ENCODE results near the gene TBC1D3B. TPM values are rescaled to one million over a fixed set of nuclear protein-coding genes. Genes with fewer than 3 reads are reported as not detected.

The TBC1D3B gene
- total RNA-seq, 1 experiment from 2014 or later: 12.5 TPM

DNA sequence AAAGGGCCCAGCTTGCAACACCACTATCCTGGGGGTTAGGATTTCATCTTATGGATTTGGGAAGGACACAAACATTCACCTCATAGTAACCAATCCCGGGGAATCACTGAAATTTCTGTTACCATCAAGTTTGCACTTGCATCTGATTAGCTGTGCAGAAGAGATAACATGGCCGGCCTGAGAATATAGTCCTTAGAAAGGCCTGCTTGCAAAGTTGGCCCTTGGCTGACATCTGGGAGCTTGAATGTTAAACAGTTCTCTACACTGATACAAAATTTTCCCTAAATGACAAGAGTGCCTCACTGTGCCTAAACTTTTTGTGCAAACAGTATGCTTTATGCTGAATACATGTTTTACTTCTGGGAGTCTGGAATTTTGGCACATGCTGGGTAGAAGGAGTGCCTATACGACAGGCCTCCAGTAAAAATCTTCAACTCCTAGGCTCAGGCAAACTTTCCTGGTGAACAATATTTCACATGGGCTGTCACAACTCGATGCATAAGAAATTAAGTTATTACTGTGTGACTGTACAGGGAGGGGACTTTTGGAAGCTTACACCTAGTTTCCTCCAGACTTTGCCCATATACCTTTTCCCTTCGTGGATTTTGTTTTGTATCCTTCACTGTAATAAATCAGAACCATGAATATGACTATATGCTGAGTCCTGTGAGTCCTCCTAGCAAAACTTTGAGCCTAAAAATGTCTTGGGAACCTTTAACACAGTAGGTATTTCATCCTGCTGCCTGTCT is 31.3 kb downstream of the TBC1D3B start:
- Histone ChIP-seq H3K4me3 (ENCODE audit: low read depth, low read length) (no peak overlapping the region), H3K9me3 (no peaks in the 10 kb centered on the region), H3K4me1 (no peaks in the 10 kb centered on the region), H3K36me3 (ENCODE audit: control insufficient read depth, insufficient read depth, low read length) (no peaks in the 10 kb centered on the region), H3K27me3 (replicated peaks; ENCODE audit: control insufficient read depth, insufficient read depth, low read length) (no peaks in the 10 kb centered on the region)
- Mint-ChIP-seq H3K36me3 (ENCODE audit: insufficient read depth, unreplicated experiment) (no peaks in the 10 kb centered on the region), H3K4me1 (ENCODE audit: low read depth, unreplicated experiment) (no peaks in the 10 kb centered on the region), H3K27me3 (ENCODE audit: insufficient read depth, unreplicated experiment) (peaks cover 2% of the 10 kb centered on the region), H3K27ac (ENCODE audit: unreplicated experiment) (no peak overlapping the region), H3K9me3 (ENCODE audit: unreplicated experiment) (no peaks in the 10 kb centered on the region), H3K4me3 (ENCODE audit: unreplicated experiment) (no peak overlapping the region)
- intact Hi-C loops (cut with micrococcal nuclease; ENCODE audit: unreplicated experiment): loop anchor here (5.0 kb wide), 1 partner anchor 198 kb away; no protein-coding TSS in a partner anchor
- POLR2A ChIA-PET: no interaction called here
- no peak for TF ChIP-seq CTCF (IDR thresholded peaks at IDR 0.05; ENCODE audit: insufficient read depth in 1 of 2, low read depth in 1 of 2, low read length in 1 of 2, severe bottlenecking in 1 of 2, unreplicated experiment in 1 of 2)
- no peak for DNase-seq
- BruUV-seq (replicated peaks): no TSS peak
- CTCF ChIA-PET: interaction anchor here (1.4 kb wide), 1 partner anchor 175 kb away, joined by 5 read pairs; no protein-coding TSS in a partner anchor

DNA sequence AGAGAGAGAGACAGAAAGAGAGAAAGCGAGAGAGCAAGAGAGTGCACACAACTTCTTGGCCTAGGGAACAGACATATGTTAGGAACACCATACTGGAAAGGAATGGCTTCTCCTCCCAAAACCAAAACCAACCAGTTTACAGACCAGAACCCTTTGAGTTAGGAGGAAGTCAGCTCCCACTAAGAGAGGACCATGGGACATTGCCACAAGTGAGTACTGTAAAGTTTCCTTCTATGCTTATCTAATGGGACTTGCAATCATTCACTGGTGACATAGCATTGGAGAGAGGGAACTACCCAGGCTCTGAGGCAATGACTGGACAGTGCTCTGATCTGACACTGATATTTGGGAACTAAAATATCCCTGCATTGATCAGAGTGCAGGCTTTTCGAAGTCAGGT is 32.4 kb downstream of the TBC1D3B start:
- TF ChIP-seq CTCF (IDR thresholded peaks at IDR 0.05; ENCODE audit: insufficient read depth in 1 of 2, low read depth in 1 of 2, low read length in 1 of 2, severe bottlenecking in 1 of 2, unreplicated experiment in 1 of 2): no peak
- H3K36me3 Mint-ChIP-seq (ENCODE audit: insufficient read depth, unreplicated experiment): no peaks in the 10 kb centered on the region
- no peak overlapping the region for H3K4me3 Mint-ChIP-seq (ENCODE audit: unreplicated experiment)
- Histone ChIP-seq H3K9me3 (no peaks in the 10 kb centered on the region), H3K36me3 (ENCODE audit: control insufficient read depth, insufficient read depth, low read length) (no peaks in the 10 kb centered on the region), H3K4me1 (no peaks in the 10 kb centered on the region), H3K27me3 (replicated peaks; ENCODE audit: control insufficient read depth, insufficient read depth, low read length) (no peaks in the 10 kb centered on the region), H3K4me3 (ENCODE audit: low read depth, low read length) (no peak overlapping the region)
- ChIA-PET CTCF (interaction anchor here (1.0 kb wide), 1 partner anchor 175 kb away, joined by 3 read pairs; no protein-coding TSS in a partner anchor), POLR2A (no interaction called here)
- no peak for DNase-seq
- H3K27ac Mint-ChIP-seq (ENCODE audit: unreplicated experiment): no peak overlapping the region
- H3K9me3 Mint-ChIP-seq (ENCODE audit: unreplicated experiment): no peaks in the 10 kb centered on the region
- BruUV-seq (replicated peaks): no TSS peak
- peaks cover 2% of the 10 kb centered on the region for H3K27me3 Mint-ChIP-seq (ENCODE audit: insufficient read depth, unreplicated experiment)
- intact Hi-C loops (cut with micrococcal nuclease; ENCODE audit: unreplicated experiment): no loop called here
- H3K4me1 Mint-ChIP-seq (ENCODE audit: low read depth, unreplicated experiment): no peaks in the 10 kb centered on the region

DNA sequence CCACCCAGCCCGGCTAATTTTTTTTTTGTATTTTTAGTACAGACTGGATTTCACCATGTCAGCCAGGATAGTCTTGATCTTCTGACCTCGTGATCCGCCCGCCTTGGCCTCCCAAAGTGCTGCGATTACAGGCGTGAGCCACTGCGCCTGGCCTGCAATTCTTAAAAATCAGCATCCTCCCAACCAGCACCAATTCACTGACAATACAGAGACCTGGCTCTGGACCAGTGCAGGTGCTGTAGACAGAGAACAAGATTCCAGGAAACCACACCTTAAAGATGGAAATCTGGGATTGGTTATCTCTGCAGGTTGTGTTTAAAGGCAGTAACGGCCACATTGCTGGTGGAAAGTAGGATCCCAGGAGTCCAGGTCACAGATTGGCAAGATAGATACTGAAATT is 33.6 kb downstream of the TBC1D3B start:
- H3K4me1 ChIP-seq: no peaks in the 10 kb centered on the region
- H3K9me3 ChIP-seq: no peaks in the 10 kb centered on the region
- Mint-ChIP-seq H3K27ac (ENCODE audit: unreplicated experiment) (no peak overlapping the region), H3K4me1 (ENCODE audit: low read depth, unreplicated experiment) (no peaks in the 10 kb centered on the region), H3K36me3 (ENCODE audit: insufficient read depth, unreplicated experiment) (no peaks in the 10 kb centered on the region), H3K4me3 (ENCODE audit: unreplicated experiment) (no peak overlapping the region), H3K9me3 (ENCODE audit: unreplicated experiment) (no peaks in the 10 kb centered on the region), H3K27me3 (ENCODE audit: insufficient read depth, unreplicated experiment) (no peaks in the 10 kb centered on the region)
- no peak overlapping the region for H3K4me3 ChIP-seq (ENCODE audit: low read depth, low read length)
- TF ChIP-seq CTCF (IDR thresholded peaks at IDR 0.05; ENCODE audit: insufficient read depth in 1 of 2, low read depth in 1 of 2, low read length in 1 of 2, severe bottlenecking in 1 of 2, unreplicated experiment in 1 of 2): no peak
- H3K27me3 ChIP-seq (replicated peaks; ENCODE audit: control insufficient read depth, insufficient read depth, low read length): no peaks in the 10 kb centered on the region
- intact Hi-C loops (cut with micrococcal nuclease; ENCODE audit: unreplicated experiment): no loop called here
- no TSS peak for BruUV-seq (replicated peaks)
- H3K36me3 ChIP-seq (ENCODE audit: control insufficient read depth, insufficient read depth, low read length): no peaks in the 10 kb centered on the region
- ChIA-PET POLR2A (no interaction called here), CTCF (interaction anchor here (1.0 kb wide), 1 partner anchor 173 kb away, joined by 3 read pairs; no protein-coding TSS in a partner anchor)
- no peak for DNase-seq
